H4 (cell line): Measurements from ENCODE around the gene SRD5A1. TPM values are rescaled to one million over a fixed set of nuclear protein-coding genes. Genes with fewer than 3 reads are reported as not detected.
A peak's percentile ranks its signal among the peaks of the same experiment; 100 is the strongest.

Source experiments
- DNase-seq: peaks from one replicate; pipeline ENCODE4 v3.0.0-alpha.2; 2015; ENCODE audit warnings: low spot score
- total RNA-seq: library from RNA; depleted of rRNA; stranded (reverse); fragments of >200 nt; shearing (Covaris generic); gene quantifications from 2 replicates; pipeline ENCODE4 v1.2.3, GENCODE V29; 2014

SRD5A1 gene
- total RNA-seq, 1 experiment from 2014 or later = 34.9 TPM

GRCh38 chr5:6604341-6604740 is 28.9 kb upstream of the SRD5A1 start:
- DNase-seq = no peak

GRCh38 chr5:6604946-6605345 is 28.3 kb upstream of the SRD5A1 start:
- DNase-seq = no peak

DNA sequence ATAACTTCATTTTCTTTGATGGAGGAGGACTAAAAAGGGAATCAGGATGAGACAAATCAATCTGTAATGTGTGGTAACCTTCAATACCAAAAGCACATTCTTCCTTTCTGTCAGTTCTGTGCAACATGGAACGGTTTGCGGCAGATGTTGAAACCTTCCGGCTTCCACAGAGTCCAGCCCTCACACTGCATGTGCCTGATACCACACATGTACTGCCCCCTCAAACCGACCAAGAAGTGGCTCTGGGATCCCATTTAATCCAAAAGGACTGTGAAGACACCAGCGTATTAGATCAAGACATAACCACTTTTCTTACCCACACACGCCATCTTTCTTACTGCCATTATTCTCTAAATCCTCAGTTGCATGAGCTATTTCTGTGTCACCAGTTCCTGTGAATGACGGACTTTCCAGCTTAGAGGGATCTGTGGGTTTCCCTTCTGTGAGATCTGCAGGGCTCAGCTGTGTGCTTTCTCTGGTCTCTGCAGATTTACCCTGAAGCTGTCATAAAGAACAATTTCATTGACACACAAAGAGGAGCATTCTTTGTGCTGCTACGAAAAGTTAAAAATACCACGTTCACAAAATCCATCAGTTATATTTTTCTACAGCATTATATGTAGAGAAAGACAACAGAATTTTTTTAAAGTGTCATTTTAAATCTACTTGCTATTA is 26.2 kb upstream of the SRD5A1 start:
- DNase-seq = no peak

GRCh38 chr5:6607559-6607936 is 25.7 kb upstream of the SRD5A1 start:
- DNase-seq = no peak

GRCh38 chr5:6608016-6608415 is 25.2 kb upstream of the SRD5A1 start:
- no peak for DNase-seq

DNA sequence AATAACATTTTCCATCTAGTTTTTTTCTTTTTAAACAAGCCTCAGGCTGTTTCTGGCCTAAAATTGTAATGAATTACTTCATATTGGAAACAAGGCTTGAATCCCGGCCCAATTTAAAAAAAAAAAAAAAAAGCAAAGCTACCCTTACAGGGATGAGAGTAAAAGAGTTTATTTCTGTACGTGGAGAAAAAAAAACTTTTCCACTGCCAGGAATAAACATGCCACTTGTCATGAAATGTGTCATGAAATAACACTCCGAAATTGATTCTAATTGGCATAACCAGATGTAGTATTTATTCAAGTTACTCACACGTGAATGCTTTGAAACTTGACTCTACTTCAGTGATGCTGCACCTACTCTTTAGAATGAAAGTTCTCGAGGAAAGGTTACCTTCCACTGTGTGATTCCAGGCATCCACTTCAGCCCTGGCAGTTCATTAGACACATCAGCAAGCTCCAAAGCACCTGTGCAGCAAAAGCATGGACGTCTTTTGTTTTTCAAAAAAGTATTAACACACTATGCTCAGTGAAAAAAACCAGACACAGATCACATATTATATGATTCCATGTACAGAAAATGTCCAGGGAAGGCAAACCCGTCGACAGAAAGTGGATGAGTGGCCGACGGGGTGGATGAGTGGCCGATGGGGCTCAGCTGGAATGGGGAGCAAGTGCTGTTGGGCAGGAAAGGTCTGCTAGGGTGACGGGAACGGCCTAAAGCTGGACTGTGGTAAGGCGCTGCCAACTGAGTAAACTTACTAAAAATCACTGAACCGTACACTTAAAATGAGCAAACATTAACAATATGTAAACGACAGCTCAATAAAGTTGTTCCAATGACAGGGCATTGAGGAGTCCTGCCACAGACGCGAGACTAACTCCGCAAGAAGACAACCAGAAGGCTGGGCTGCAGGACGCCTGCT is 21.6 kb upstream of the SRD5A1 start:
- DNase-seq = no peak

DNA sequence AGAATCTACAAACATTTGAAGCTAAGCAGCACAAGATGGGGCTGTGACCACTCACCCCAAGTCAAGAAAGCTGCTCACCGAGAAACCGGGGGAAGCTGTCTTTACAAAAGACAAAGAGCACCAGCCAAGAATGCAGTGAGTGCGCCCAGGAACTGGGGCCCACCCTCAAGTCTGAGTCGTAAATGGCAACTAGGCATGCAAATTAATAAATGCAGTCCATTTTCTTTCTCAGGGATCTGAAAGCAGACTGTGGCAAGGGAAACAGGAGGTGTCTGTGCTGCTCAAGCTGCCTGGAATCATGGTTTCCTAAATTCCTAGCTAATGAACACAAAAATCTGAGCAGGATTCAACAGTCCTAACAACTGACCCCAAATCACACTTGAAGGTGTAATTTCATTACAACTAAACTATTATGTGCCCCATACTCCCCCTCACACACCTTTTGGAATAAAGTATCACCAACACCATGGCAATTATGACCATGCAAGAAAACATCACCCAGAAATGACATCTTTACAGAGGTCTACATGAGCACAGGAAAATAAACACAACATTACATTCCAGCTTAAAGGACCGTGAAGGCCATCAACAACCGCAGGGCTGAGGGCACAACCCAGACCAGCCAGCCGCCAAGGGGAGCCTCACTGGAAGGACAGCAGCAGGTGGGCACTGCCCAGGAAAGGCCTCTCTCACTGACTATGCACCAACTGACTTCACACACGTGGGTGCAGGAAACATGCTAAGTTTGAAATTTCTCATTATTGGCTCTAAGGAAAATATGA is 18.0 kb upstream of the SRD5A1 start:
- no peak for DNase-seq

DNA sequence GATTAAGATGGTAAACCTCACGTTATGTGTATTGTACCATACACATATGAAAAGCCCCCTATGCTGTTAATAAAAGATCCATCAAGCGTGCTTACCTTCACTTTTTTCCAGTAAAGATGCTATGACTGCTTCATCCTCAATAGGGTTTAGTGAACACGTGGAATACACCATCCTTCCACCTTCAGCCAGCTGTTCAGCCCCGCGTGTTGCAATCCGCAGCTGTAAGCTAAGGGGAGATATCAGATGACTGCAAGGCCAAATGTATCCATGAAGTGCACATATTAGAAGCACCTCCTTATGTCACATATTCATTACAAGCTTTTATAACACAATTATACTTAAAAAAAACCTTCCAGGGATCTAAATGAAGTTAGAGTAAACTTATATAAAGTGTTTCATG is 16.6 kb upstream of the SRD5A1 start:
- no peak for DNase-seq

DNA sequence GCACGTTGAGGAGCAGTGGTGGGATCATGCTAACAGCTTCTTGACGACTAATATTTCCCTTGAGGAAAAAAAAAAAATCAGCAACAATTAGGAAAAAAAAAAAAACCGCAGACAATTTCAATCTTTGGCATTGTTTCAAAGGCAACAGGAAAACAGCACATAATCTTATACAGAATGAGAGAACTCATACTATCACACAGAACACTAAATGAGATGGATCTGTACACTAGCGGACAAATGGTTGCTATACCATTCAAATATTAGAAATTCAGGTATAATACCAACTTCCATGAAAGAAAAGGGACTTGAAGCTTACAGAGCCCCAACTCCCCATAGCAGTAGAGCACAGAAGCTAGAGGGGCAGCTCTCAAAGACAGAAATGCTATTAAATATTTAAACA is 10.0 kb upstream of the SRD5A1 start:
- no peak for DNase-seq

DNA sequence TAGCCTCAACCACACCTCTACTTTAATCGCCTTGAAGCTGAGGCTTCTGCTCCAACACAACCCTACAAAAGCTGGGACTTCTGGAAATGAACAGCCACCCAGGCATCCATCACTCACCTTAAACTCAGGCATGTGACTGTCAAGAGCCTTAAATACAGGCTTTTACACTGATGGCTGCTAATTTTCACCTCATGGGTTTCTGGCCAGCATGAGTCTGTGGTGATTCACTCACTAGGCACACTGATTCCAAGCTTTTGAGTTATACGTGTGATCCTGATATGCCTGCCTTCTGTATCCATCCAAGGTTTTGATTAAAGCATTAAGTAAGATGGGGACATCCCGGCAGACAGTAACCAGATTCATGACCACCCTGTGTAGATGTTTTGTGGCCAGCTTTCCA is 9.3 kb upstream of the SRD5A1 start:
- DNase-seq = no peak

- no peak for DNase-seq
Measured at GRCh38 chr5:6626508-6626907, 6.7 kb upstream of the SRD5A1 start.

DNA sequence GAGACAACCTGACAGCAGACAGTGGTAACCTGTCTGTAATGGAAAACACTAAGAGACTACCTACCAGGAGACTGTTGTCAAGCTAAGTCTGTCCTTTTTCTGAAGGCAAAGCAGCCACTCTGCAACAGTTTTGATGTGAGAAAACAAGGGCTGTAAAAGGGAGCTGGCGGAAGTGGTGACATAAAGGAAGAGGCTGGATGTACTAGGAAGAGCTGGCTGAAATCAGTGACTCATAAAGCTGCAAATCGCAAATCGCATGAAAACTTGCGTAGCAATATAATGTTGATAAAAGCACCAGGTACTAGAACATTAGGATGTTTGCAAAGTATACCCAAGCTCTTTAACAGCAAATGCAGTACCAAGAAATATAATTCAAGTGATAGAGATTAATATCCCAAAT is 1.8 kb upstream of the SRD5A1 start:
- no peak for DNase-seq

- DNase-seq = no peak
Measured at GRCh38 chr5:6632324-6632887, 834 bp upstream of the SRD5A1 start.

- DNase-seq = peak; percentile 37
Measured at GRCh38 chr5:6633469-6634245, 417 bp downstream of the SRD5A1 start.

DNA sequence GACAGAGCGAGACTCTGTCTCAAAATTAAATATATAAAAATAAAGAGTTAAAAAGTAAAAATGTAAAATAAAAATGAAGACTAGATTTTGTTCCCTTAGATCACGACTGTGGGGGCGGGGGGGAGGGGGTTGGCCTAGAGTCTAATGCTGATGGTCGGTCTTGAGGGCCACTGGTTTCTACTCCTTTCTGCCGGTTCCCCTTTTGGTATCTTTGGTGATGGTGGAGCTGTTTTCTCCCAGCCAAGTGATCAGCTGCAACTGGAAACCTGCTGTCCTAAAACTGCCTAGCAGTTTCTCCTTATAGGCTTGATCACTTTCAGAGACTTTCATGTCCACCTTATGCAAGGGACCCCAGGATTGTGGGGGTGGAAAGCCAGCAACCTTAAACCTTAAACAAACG is 1.1 kb downstream of the SRD5A1 start:
- DNase-seq = no peak

DNA sequence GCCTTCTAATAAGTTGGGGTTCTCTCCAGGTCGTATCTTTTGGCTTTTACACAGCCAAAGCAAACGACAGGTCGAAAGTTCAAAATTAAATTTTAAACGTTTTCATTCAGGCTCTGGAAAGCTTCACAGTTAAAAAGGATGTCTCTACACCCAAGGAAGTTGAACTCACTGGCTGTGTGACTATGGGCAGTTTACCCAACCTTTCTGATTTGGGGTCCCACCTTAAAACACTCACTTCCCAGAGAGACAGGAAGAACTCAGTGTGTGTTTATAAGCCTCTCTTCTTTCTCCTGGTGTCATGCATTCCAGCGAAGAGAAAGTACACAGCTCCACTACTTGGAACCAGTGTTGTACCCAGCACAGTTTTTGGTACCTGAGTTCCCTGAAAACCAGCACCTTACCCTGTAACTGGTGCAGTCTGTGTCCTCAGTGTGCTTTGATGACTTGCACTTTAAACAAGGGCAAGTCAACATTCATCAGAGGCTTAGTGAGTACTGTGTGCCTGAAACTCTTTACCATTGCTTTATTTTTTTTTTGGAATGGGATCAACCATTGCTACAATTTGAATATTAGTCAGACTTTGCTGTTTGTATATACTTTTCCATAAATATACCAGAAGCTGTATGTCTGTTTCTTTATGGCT is 1.7 kb downstream of the SRD5A1 start:
- DNase-seq = no peak

DNA sequence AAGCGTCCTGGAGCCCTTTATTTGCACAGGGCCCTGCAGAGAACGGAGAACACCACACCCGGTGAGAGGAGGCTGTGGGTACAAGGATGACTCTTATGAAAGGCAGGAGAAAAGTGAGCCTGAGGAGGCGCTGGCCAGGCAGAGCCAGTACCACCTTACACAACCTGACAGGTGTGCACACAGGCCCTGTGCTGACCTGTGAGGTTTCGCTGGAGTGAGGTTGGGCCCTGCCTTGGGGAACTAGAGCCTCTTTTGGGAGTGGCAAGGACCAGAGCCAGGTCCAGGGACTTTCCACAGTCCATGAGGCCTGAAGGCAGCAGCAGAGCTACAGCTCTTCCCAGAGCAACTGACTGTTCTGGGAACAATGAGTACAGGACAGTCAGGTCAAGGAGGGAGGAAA is 3.1 kb downstream of the SRD5A1 start:
- DNase-seq = no peak

DNA sequence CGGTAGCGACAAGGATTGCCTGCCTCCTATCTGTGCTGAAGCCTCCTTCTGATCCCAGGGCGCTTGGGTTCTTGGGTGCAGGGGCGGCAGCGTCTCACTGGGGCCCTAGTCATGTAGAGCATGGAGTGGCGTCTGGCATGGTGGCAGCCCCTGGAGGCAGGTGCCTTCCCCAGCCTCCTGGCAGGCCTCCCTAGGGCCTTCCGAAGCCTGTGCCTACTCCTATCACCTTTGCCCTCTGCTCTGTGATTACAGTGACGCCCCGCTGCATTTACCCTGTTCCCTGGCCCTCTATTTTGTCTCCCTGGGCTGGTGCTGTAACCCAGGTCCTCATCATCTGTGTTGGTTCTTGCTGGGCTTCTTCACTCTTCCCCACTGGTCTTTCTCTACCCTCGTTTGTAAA is 3.8 kb downstream of the SRD5A1 start:
- no peak for DNase-seq

DNA sequence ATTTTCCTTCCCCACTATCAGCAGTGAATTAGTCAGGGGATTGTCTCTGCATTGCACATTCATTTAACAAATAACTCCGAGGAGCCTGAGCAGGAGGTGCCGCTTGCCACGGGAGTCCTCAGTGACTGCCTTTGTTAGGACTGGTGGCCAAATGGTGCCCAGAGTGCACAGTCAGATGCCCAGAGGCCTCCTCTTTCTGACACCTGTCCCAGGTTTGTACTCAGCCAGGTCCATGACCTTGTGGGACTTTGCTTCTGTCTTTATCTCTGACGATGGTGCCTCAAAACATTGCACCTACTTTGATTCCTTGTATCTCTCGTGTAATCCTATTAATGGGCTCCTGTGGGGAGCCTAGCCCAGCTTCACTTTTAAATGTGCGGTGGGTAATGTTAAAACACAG is 4.3 kb downstream of the SRD5A1 start:
- no peak for DNase-seq

GRCh38 chr5:6638236-6638635 is 5.0 kb downstream of the SRD5A1 start:
- DNase-seq = no peak

DNA sequence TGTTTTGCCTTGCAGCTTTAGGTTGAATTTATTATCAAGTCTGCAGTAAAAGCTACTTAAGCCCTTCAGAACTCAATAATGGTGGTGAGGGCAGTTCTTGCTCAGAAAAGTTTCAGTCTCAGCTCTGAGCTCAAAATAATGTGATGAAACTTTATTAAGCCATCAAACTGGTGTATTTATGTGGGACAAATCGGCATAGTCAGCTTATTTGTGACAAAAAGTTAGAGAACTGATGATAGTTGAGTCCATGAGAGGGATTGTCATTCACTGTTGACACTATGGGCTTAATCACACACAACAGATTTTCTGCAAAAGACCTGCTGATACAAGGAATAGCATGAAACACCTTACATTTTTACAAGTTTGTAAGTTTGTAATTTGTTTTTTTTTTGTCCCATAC is 9.4 kb downstream of the SRD5A1 start:
- DNase-seq = no peak
